ENCODE data around the gene ZNG1A.
"Not testable (repeated sequence)": the region's sequence is repeated elsewhere in the genome, so short reads cannot be mapped to it uniquely, and the experiment has no call there.

The ZNG1A gene

DNA sequence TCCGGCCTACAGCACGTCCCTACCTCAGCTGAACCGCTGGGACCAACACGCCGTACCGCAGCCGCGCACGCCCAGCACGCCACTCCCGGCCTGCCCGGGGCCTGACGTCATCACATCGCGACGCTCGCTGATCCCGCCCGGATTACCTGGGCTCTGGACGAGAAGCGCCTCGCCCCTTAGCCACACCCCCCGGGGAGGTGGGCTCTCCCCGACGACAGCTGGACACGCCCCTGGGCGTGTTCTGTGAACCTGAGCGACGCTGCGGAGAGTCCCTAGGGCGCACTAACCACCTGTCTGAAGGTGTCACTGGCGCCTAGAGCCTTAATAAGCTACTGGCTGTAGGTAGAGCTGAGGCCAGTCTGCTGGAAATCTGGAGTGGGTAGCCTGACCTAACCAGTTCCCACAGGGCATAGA lies at the start of gene ZNG1A:
Gene ZNG1A, minus strand, starts transcription at position 87 of the 414 bp plus-strand sequence. CDS start 87 bp downstream, outside the sequence.
- not testable (repeated sequence) for DNase-seq (ENCODE audit: low spot score)

DNA sequence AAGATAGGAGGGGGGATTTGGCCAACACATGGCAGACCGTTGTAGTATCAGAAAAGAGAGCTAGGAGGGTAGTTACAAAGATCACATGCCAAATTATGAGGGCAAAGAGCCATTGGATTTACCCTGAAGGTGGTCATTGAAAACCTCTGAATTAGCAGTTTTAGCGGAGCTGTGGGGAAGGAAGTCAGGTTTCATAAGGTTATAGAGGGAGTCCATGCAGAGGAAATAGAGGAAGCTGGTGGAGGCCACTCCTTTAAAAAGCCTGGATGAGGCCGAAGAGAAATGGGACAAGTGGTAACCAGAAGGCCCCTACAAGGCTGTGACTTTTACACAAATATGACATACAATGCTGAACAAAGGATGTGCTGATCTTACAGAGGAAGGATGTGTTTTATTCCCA lies 49.0 kb upstream of the ZNG1A start:
- DNase-seq (ENCODE audit: low spot score), result no peak

DNA sequence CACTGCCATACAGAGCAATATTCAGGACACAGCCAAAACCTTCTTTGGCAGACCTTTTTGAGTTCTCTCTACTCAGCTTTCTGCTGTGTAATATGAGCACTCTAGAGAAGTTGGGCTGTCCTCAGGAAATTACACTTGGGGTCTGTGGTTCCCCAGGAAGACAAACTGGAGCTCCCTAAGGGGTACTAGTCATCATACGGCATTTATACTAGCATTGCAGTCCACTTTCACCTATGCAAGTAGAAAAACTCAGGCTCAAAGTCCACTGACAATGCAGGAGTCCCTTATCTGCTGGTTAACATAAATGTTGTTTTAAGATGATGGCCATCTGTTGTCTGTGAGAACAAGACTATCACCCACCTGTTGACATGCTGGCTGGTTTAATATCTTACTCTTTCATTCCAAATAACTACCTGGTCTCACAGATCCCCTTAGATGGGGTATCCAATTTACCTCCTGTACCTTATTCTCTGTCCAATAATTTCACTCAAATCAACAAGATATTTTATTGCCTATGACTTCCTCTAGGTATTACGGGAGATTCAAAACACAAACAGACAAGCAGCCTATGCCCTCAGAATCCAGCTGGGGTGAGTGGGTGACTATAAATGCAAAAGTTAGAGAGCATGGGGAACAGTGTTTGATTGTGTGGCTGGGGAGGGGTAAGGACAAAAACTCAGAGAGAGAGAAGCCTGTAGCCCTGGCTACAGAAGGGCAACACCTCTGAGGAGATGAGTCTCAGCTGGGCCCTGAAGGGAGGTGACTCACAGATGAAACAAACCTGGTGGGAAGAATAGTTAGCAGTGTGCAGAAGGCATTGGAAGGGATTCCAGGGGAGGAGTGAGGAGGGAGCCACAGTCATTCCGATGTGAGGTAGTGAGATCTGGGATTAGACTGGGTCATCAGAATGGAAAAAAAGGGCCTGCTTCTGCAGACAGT lies 46.0 kb upstream of the ZNG1A start:
- no peak for DNase-seq (ENCODE audit: low spot score)

DNA sequence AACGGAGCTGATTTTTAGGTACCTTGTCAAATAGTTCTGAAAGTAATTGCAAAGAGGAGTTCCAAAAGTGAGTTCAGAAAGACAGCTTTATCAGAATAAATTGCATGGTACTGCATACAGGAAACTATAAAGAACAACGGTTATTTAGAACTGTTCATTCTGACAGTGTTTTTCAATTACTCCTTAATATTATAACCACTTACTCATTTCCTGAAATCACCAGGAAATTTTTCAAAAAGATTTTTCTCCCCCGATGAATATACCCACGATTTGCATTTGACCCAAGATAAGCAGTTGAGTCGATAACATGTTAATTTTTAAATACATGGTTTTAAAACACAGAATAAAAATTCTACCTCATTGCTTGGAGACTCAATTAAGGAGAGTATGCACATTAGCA lies 45.2 kb upstream of the ZNG1A start:
- DNase-seq (ENCODE audit: low spot score), result no peak

DNA sequence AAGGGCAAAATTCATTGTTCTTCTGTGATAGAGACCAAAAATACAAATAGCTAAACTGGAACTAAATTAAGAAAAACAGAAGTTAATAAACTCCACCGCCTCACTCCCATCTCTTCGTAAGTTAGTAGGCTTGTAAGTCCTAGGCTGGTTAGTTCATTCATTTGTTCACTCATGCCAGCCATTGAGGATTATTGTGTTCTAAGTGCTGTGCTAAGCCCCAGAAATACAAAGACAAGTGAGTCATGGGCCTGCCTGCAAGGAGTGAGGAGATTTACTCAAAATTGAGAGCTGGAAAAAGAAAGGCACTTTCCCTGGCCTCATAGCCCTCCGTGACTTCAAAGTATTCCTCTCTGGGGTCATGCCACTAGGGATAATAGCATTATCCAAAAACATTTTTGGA lies 44.3 kb upstream of the ZNG1A start:
- no peak for DNase-seq (ENCODE audit: low spot score)

DNA sequence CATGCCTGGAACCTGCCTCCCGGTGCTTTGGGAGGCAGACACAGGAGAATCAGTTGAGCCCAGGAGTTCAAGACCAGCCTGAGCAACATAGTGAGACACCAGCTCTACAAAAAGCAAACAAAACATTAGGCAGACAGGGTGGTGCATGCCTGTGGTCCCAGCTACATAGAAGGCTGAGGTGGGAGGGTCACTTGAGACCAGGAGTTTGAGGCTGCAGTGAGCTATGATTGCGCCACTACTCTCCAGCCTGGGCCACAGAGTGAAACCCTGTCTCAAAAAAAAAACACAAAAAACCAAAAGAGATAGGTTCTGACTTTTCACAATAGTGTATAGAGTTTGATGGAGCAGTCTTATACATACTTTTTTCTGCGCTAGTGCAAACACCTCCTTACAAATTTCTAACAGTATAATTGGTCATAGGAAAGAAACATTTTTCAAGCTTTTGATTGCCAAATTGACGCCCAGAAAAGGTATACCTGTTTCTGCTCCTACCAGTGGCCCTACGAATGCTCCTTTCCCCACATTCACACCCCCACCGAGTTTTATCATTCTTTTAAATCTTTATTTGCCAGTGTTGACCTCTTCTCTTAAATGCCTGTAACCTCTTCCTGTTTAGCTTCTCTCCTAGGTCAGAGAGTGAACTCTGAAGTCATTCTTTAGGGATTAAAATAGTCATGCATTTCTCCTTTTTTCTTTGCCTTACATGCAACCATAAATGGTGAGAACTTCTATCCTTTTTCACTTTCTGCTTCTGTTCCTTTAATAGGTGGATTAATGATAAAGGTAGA lies 43.3 kb upstream of the ZNG1A start:
- DNase-seq (ENCODE audit: low spot score), result no peak

DNA sequence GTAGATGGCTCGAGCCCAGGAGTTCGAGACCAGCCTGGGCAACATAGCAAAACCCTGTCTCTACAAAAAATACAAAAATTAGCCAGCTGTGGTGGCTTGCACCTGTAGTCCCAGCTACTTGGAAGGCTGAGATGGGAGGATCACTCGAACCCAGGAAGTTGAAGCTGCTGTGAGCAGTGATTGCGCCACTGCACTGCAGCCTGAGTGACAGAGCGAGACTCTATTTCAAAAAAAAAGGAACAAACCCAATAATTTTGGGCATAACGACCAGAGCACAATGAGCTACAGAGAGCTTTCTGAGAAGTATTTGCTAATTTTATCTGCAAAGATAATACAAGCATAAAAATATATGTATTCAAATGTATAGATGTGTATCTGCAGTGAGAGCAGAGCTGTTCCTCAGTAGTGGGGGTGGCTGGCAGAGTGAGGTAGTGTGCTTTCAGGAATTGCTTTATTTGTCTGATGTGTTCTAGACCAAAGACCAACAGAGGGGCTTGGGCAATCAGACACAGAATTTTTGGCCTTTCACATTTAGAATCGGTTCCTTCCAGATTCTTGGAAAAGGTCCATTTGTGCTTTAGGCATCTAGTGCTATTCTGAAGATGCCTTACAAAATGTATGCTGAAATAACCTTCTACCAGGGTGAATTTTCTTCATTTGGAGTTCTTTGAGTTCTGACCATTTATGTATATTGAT lies 41.0 kb upstream of the ZNG1A start:
- DNase-seq (ENCODE audit: low spot score), result no peak

DNA sequence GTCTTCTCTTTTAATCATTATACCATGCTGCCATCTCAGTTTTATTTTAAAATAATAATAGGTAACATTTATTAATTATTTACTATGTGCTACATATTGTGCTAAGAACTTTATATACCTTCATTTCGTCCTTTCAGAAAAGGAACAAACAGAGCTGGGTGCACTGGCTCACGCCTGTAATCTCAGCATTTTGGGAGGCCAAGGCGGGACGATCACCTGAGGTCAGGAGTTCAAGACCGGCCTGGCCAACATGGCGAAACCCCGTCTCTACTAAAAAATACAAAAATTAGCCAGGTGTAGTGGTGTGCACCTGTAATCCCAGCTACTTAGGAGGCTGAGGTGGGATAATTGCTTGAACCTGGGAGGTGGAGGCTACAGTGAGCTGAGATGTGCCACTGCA lies 40.2 kb upstream of the ZNG1A start:
- not testable (repeated sequence) for DNase-seq (ENCODE audit: low spot score)

DNA sequence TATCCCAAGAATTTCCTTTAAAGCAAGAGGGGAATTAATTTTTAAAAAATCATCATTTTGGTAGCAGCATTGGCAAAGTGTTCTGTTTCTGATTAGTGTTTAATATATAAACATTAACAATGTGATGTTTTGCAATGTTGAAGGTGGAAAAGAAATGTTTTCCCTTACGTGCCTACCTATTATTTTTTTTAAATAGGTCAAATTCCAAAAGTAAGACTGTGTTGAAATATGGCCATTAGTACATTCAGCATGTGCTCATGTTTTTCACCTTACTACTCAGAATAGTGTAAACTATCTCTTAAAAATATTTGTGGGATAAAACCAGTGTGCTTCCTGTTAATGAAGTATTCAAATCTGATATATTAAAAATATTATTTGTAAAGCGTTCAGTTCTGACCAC lies 39.1 kb upstream of the ZNG1A start:
- no peak for DNase-seq (ENCODE audit: low spot score)

DNA sequence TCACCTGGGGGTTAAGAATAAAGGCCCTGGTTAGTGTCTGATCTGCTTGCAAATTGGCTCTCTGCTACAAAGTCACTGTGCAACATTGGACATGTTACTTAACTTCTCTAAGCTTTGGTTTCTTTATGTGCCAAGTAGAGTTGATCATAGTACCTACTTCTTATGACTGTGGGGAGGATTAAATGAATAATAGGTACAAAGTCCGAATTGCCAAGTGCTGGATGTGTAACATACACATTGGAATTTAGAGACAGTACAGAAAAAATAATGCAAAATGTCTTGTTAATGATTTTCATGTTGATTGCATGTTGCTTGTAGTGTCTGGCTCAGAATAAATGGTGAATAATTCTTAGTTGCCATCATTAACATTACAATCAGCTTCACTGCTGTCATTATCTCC lies 38.0 kb upstream of the ZNG1A start:
- no peak for DNase-seq (ENCODE audit: low spot score)

DNA sequence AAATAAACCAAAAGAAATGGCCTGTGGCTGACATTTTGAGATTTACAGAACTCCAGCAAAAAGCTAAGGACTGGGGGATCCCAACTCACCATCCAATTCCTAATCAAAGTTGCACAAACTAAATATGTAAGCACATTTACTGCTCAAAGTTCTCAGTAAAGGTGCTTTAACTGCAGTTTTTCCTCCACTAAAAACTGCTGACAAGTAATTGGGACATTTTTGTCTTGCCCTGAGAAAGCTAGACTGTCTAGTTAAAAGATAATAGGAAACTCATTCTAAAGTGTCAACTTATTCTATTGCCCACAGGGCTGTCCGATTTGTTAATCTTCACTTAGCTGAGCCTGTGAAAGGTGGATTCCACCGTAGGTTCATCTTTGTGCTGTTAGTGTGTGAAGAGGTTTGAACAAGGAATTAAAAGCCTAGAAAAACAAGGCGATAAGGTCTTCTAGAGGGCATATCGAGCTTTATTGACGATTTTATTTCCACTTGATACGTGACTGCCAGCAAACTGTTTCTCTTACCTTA lies 36.8 kb upstream of the ZNG1A start:
- DNase-seq (ENCODE audit: low spot score), result no peak

DNA sequence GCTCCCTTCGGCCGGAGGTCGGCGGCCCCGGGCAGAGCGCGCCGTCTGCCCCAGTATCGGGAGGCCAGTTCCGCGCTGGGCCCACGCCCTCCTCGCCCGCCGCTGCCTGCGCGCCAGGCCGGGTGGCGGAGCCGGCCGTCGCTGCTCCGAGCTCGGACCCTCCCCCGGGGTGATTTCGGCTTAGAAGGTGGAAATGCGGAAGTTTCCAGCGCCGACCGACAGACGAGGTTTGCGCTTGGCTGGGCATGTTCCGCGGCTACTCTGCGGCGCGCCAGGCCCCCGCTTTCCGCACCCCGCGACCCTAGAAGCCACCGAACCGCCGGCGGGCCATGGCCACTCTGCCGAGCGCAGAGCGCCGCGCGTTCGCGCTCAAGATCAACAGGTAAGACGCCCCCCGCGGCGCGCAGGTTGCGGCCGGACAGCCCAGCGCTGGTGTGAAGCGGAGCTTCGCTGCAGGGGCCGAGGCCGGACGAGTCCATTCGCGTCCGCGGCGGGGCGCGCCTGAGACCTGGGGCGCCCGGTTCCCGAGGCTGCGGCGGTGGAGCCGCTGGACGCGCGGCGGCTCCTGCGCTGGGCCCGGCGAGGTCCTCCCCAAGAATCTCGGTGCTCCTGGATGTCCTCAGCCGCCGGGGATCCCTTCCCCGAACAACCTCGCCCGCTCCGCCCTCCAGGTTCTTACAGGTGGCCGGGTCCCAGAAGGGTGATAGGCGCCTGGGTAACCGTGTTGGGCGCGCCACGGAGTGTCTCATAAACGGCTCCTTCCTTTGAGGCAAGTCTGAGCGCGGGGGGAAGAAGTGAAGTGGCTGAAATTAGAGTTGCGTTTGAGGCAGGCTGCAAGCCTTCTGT lies 36.0 kb upstream of the ZNG1A start, which contains the start of gene DOCK8:
Gene DOCK8, plus strand, starts transcription at position 218 of the 846 bp plus-strand sequence. Its CDS starts 112 bp downstream, at position 330.
- peak; percentile 9 for DNase-seq (ENCODE audit: low spot score)

DNA sequence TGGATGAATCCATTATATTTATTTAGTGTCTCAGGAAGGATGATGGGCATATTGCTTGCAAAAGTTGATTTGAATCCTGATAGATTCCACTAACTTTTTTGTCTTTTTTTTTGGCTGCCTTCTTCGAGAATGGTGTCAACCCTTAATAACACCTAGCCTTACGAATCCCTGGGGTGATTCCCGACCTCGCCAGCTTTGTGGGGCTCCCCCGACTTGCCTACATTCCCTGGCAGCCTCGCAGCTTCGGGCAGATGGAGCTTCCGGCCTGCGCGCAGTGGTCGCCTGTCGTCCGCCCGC lies 35.4 kb upstream of the ZNG1A start:
- DNase-seq (ENCODE audit: low spot score), result no peak

DNA sequence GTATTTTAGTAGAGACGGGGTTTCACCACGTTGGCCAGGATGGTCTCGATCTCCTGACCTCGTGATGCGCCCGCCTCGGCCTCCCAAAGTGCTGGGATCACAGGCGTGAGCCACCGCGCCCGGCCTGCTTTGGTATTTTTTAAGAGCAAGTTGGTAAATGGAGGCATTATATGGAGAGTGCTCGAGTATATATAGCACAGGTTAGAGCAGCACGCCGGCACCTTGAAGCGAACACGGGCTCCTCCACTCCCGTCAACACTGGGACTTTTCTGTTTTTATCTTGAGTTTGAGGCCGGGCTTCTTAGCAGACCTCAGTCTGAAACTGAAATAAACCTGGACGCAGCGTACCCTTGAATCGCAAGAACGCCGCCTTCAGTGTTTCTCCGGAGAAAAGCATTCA lies 35.0 kb upstream of the ZNG1A start:
- DNase-seq (ENCODE audit: low spot score), result not testable (repeated sequence)

DNA sequence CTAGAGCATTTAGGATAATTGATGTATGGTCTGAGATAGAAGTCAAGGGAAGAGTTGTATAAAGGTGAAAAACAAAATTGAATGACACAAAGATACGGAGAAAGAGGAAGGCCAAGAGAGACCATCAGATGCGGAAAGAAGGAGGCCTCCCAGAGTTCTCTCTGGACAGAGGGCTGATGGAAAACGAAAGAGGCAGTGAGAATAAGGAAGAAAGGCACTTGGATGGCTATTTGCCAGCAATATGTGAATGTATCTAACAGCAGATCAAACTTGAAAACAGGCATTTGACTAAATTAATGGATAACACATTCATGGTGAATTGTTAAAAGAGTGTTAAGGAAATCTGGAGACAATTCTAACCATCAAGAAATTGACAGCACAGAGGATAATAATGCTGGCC lies 33.4 kb upstream of the ZNG1A start:
- DNase-seq (ENCODE audit: low spot score), result no peak

DNA sequence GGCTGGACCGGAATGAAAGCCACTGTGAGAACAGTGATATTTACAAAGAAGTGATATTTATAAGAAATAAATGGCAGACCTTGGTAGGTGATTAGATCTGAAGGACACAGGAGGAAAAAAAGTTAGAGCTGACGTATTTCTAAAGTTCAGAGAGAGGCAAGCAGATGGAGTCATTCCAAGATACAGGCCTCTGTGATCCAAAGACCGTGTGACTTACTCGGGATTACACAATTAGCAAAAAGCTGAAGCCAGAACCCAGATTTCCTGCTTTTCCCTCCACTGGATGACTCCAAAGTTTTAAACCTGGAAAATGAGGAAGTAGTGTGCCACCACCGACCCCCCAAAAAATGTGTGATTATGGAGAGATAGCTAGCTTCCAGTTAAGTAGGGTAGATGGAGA lies 32.7 kb upstream of the ZNG1A start:
- DNase-seq (ENCODE audit: low spot score), result no peak

DNA sequence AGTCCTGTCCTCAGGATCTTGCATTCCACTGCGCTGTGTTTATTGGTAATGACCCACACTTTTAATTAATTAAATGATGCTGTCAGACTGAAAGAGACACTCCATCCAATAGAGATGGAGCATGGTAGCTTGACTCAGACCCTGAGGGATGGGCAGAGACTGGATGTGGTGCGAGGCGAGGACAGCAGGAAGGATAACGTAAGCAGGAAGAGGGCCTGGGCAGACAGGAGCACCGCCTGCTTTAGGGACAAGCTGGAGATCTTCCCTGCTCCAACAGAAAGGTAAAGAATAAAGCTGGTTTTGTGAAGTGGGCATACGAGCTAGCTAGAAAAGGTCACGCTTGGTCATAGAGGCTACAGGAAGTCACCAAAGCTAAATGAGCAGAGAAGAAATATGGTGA lies 32.2 kb upstream of the ZNG1A start:
- no peak for DNase-seq (ENCODE audit: low spot score)

DNA sequence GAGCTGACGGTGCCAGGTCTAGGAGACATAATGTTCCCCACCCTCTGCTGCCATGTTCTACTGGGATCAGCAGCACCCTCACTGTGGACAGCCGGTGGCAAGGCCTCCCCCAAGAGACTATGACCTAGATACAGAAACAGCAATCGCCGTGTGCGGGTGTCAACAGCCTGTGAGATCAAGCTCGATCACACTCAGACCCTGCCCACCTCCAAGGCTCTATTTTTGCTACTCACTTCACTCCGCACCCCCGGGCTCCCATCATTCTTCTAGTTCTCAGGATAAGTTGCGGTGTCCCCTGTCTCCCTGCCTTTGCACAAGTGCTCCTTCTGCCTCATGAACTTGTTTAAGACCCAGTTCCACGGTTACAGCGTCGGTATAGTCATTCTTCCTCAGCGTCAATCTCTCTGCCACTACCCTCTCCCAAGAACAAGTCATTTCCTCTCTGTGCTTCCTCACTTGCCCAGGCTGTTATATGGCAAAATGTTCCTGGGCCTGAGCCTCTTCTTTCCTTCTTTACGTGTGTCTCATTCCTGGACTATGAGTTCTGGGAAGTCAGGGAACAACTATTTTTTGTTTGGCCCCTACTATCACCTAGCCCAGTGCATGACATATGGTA lies 30.4 kb upstream of the ZNG1A start:
- DNase-seq (ENCODE audit: low spot score), result no peak

DNA sequence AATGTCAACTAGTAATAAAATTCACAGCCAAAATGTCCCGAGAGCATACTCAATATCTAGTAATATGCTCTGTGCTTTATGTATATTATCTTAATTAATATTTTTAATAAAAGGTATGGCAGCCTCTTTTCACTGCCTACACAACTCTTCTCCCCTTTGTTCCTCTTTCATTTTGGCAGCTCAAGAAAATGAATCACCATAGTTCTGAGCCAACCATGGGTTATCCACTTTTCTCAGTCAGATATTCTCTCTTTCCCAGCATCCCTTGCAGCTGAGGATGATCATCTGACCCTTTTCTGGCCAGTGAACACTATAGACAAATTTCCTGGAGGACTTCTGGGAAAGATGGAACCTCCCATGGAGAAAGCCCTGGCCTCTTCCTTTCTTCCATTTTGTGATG lies 27.6 kb upstream of the ZNG1A start:
- no peak for DNase-seq (ENCODE audit: low spot score)

DNA sequence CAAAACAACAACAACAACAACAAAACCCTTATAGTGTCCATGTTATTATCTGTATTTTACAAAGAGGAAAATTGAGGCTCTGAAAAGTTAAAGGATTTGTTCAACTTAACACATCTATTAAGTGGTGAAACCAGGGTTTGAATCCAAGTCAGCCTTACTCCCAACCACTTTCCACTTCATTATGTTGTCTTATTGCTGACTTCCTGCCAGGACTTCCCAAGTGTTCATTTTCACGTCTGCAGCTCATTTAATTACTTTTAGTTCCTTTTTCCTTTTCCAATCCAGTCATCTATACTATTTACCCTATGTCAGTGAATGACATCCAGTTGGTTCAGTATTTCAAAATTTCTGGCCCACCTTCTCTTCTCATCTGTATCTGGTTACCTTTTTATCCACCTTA lies 20.7 kb upstream of the ZNG1A start:
- DNase-seq (ENCODE audit: low spot score), result not testable (repeated sequence)
